Middle frontal gyrus (tissue), 1 donor: ENCODE data around the gene PFKP.

Experiments used
- DNase-seq: peaks from one replicate; pipeline ENCODE4 v3.0.0-alpha.2; 2015; ENCODE audit warnings: low spot score; ENCODE audit errors: extremely low spot score

The PFKP gene

DNA sequence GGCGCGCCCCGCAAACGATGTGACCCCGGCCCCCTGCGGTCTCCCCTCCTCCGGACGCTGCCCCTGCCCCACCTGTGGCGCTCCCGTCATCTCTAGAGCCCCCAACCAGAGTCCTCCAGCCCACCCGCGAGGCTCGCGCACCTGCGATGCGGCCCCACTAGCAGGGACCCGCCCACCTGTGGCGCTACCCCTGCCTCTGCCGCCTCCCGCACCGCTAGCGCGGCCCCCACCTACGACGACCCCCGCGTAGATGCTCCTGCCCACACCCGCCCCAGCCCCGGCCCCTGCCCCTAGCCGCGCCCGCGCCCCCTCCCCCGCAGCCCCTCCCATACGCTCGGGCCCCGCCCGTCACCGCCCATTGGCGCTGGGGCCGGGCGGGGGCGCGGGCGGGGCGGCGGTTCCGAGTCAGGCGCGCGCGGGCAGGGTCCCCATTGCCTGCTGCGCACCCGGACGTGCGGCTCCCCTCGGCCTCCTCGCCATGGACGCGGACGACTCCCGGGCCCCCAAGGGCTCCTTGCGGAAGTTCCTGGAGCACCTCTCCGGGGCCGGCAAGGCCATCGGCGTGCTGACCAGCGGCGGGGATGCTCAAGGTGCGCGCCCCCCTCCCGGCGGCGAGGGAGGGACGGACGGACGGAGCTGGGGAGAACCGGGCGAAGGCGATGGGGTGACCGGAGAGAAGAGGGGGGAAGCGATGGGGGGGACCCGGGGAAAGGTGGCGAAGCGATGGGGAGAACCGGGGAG, at the start of gene PFKP:
TSS of gene PFKP (plus strand) at position 431 of the 741 bp plus-strand sequence. CDS start at position 479, 48 bp downstream.
- no peak for DNase-seq

GRCh38 chr10:3018247-3018646, 49.1 kb upstream of the PFKP start:
- DNase-seq, result no peak

DNA sequence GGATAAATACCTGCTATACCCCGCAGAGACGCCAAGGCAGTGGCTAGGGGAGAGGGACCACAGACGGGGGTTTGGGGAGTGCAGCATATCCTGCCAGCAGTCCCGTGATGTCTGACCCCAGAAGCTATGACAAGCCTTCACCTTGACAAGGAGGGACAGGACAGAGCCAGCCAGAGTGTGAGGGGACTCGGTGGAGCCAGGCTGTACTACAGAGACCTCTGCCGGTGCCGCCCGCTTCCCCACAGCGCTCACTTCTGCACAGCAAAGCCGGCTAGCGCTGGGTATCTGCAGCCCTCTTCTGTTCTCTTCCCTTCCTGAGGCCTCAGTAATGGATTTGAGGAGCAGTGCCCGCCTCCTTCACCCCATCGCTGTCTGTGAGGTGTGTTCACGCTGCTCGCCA, 47.0 kb upstream of the PFKP start:
- DNase-seq, result no peak

- DNase-seq, result no peak
Measured at GRCh38 chr10:3020881-3021280, 46.5 kb upstream of the PFKP start.

- no peak for DNase-seq
Measured at GRCh38 chr10:3022027-3022426, 45.3 kb upstream of the PFKP start.

GRCh38 chr10:3023892-3024291, 43.5 kb upstream of the PFKP start:
- no peak for DNase-seq

DNA sequence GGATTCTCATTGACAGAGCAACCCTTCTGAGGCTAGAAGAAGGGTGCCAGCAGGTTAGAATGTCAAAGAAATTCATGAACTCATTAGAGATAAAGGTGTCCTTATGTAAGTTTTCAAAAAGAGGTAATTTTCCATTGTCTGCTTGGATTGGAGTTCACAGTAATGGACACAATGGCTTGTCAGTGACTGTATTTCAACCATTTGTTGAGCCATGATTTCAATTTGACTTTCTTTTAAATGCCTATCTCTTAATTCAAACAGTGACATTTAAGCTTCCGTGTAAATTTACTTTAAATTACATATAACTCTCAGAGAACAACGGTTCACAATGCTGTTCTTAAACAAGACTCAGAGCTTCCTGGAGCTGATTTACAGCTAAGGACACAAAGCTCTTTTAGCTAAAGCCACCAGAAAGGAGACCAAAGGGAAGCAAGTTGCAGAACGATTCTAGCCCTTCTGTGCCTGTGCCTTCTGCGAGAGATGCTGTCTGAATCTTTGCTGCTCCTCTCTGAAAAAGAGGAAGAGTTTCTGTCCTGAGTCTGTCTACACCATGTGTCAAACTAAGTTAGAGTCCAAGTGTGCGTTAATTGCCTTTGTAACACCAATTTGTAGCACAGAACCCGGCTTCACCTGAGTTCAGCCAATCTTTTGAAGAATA, 42.2 kb upstream of the PFKP start:
- no peak for DNase-seq

DNA sequence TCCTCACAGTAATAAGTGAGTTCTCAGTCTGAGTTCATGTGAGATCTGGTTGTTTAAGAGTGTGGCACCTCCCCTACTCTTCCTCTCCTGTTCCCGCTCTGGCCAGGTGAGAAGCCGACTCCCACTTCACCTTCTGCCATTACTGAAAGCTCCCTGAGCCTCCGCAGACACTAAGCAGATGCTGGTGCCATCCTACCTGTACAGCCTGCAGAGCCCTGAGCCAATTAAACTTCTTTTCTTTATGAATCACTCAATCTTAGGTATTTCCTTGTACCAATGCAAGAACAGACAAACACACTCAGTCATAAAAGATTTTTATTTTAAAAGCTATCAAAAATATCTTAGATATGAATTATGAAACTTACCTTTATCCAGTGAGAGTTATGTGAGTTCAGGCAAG, 39.5 kb upstream of the PFKP start:
- DNase-seq, result no peak

DNA sequence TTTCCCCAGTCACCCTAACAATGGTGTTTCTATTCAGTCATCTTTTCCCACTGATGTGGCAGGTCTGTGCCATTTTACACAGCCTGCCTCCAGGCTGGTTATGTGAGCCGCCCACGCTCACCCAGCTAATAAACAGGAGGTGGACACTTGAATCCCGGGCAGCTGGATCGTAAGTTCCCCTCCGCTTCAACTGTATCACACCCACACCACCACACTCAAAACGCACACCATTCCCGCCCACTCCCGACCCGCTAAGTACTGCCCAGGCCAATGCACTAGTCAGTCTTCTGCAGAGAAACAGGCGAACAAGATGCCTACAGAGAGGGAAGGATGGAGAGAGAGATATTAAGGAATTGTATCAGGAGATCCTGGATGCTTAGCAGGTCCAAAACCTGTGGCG, 38.9 kb upstream of the PFKP start:
- no peak for DNase-seq

GRCh38 chr10:3030765-3031164, 36.6 kb upstream of the PFKP start:
- no peak for DNase-seq

GRCh38 chr10:3031490-3031889, 35.9 kb upstream of the PFKP start:
- DNase-seq, result no peak

DNA sequence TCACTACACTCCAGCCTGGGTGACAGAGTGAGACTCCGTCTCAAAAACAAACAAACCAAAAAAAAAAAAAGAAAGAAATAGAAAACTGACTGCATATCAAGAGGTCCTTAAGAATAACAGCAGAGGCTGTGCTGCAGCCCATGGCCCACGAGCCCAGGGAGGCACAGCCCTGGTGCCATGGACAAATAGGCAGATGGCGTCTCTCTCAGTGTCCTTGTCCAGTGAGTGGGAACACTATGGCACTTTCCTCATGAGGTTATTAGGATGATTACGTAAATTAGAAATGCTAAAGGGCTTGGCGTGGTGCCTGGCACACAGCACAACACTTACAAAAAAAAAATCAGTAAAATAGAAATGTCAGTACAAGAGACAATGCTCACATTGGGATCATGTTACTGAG, 33.4 kb upstream of the PFKP start:
- DNase-seq, result no peak

DNA sequence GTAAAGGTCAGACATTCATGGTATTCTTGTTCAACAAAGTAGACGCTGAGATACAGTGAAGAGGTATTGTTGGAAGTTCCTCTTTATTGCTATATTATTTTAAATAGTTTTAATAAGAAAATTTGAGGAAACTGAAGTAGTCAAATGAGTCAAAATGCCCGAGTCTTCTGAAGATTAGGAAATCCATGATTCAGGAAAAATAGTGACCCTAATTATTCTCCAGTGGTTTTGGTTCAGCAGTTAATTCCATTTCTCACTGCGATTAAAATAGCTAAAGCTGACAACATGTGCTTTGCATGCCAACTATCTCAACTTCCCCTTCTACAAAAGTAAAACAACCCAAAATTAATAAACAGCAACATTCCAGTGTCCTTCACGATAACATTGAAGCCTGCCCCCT, 32.7 kb upstream of the PFKP start:
- DNase-seq, result no peak

GRCh38 chr10:3036155-3037021, 31.0 kb upstream of the PFKP start:
- no peak for DNase-seq

DNA sequence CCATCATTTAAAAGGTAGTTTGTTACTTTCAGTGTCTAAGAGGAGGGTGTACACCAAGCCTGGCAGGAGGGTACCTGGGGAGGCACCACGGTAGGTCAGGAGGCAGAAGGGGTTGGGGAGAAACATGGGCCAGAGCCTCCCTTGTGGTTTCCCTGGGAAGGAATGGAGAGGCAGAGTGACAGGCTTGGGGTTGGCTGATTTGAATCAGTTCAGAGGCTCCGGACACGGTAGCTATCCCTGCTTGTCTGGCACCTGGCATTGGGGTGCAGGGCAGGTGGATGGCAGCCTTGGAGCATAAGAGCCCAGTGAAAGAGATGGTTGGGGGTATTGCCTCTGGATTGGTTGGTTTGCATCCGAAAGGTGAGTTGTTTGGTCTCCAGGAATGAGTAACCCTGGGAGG, 30.2 kb upstream of the PFKP start:
- DNase-seq, result no peak

DNA sequence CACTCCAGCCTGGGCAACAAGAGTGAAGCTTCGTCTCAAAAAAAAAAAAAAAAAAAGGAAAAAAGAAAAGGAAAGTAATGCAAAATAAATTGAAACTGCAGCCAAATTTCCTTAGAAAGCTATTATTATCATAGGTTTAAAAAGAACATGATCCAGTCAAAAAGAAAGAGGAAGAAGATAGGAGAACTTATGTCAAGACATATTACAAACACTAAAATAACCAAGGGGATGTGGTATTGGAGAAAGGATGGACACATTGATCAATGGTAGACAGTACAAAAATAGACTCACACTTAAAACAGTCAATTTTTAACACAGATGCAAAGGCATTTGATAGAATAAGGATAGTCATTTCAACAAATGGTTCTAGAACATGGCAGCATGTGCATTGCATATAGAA, 27.3 kb upstream of the PFKP start:
- DNase-seq, result no peak

DNA sequence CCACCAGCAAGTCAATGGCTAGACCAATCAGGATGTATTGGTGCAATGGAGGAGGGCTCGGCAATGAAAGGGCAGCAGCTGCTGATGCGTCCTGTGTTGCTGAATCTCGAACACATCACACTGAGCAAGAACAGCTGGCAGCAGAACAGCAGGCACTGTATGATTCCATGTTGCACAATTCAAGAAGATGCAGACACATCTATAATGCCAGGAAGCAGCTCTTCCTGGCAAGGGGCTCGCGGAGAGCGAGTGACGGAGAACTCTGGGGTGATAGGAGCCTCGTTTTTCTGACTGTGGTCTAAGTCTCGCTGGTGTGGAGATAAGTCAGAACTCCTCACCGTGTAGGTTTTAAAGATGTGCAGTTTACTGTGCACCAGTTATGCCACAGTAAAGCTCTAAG, 24.8 kb upstream of the PFKP start:
- DNase-seq, result no peak

DNA sequence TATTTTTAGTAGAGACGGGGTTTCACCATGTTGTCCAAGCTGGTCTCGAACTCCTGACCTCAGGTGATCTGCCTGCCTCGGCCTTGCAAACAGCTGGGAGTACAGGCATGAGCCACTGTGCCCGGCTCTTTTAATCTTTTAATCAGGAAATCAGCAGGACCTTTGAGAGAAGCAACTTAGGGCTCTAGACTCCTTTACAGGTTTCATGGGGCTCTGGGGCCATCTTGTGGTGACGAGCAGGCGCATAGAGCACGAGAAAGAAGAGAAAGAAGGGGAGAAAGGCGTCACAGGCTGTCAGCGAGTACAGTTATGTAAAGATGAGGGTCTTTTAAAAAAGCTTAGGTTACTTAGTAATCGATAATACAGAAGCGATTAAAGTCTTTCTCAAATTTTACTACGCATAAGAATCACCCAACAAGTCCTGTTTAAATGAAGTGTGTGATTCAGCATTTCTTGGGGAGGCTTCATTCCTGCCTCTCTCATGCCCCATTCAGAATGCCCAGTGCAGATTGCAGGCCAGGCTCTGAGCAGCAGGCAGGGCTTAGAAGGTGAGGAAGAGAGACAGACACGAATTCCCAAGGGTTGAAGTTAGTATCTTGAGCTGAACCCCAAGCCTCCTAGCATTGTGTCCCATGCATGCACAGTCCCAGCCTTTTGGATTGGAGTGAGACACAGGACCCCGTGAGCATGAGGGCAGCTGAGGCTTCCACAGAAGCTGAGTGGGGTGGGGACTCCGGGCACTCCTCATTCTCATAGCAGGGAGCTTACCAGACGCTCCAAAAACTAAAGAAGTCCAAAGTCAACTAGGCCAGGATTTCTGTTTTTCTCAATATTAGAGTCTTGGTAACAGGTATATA, 23.6 kb upstream of the PFKP start:
- peak; percentile 35 for DNase-seq

DNA sequence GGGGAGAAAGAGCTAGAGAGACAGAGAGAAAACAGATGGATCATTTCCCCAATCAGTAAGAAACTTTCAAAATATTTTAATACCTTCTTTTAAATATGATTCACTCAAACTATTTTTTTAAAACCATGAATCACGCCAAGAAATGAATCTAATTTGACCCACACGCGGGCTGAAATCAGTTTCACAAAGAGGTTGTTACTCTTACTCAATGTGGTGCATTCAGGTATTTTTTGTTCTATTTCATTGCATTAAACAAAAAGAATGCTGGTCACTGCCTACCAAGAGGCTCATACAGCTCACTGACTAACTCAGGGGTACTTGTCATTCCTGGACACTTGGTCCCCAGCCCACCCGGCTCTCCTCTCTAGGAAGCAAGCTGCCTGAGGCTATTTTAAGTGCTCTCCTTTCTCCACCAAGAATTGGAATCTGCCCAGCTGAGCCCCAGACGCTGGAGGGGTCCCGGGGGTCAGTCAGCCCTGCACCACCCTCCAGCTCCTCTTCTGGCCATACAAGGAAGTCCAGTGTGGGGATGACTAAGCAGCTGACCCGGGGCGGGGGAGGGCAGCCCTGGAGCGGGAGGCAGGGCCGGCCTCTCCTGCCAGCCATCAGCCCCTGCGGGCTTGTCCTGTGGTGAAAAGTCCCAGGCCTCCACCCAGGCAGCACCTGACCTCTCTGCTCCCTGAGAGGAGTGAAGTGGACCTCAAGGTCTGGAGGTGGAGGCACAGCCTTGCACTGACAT, 21.7 kb upstream of the PFKP start:
- no peak for DNase-seq

GRCh38 chr10:3046210-3046779, 21.1 kb upstream of the PFKP start:
- no peak for DNase-seq
